ENCODE data around the gene FAM110D. TPM values are rescaled to one million over a fixed set of nuclear protein-coding genes. Genes with fewer than 3 reads are reported as not detected.

Gene FAM110D
- total RNA-seq, 1 experiment from 2014 or later: not detected

DNA sequence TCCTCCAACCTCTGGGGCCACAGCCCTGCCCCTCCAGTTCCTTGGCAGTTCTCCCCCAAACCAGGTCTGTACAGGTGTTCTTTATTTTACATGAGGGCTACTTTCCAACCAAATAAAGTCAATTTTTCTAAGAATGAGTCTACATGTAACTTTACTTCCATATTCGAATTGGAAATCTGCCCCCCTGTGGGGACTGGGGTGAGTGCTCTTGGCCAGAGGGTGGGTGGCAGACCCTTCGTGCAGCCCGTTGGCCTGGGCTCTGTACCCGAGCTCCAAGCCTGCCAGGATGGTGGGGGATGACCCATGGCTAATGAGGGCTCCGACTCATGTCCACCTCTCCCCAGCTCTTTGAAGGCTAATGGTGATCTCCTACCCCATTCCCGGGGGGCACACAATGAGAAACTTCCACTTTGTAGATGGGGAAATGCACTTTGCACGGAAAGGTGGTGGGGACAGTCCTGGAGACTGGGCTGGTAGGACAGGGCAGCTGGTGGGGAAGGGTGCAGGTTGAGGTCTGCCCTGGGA is 30.9 kb downstream of the FAM110D start:
- peaks cover 6% of the 10 kb centered on the region for H3K36me3 Mint-ChIP-seq (ENCODE audit: insufficient read depth, unreplicated experiment)
- no peaks in the 10 kb centered on the region for H3K4me1 Mint-ChIP-seq (ENCODE audit: low read depth, unreplicated experiment)
- BruUV-seq (replicated peaks): no TSS peak
- DNase-seq: no peak
- no peak overlapping the region for H3K27ac Mint-ChIP-seq (ENCODE audit: unreplicated experiment)
- peaks cover 14% of the 10 kb centered on the region for H3K27me3 Mint-ChIP-seq (ENCODE audit: unreplicated experiment)
- H3K4me3 Mint-ChIP-seq (ENCODE audit: low read depth, unreplicated experiment): no peak overlapping the region
- CTCF ChIA-PET: interaction anchor here (0.6 to 1.0 kb wide), 3 partner anchors 12 to 209 kb away, joined by 3 to 4 read pairs (median 4); partner anchors contain the start of genes CEP85 and CNKSR1
- TF ChIP-seq, protein P1, sequence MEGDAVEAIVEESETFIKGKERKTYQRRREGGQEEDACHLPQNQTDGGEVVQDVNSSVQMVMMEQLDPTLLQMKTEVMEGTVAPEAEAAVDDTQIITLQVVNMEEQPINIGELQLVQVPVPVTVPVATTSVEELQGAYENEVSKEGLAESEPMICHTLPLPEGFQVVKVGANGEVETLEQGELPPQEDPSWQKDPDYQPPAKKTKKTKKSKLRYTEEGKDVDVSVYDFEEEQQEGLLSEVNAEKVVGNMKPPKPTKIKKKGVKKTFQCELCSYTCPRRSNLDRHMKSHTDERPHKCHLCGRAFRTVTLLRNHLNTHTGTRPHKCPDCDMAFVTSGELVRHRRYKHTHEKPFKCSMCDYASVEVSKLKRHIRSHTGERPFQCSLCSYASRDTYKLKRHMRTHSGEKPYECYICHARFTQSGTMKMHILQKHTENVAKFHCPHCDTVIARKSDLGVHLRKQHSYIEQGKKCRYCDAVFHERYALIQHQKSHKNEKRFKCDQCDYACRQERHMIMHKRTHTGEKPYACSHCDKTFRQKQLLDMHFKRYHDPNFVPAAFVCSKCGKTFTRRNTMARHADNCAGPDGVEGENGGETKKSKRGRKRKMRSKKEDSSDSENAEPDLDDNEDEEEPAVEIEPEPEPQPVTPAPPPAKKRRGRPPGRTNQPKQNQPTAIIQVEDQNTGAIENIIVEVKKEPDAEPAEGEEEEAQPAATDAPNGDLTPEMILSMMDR (IDR thresholded peaks at IDR 0.05; ENCODE audit: unreplicated experiment): no peak
- H3K9me3 Mint-ChIP-seq (ENCODE audit: low read depth, unreplicated experiment): no peaks in the 10 kb centered on the region
- intact Hi-C loops (cut with micrococcal nuclease; ENCODE audit: unreplicated experiment): no loop called here

DNA sequence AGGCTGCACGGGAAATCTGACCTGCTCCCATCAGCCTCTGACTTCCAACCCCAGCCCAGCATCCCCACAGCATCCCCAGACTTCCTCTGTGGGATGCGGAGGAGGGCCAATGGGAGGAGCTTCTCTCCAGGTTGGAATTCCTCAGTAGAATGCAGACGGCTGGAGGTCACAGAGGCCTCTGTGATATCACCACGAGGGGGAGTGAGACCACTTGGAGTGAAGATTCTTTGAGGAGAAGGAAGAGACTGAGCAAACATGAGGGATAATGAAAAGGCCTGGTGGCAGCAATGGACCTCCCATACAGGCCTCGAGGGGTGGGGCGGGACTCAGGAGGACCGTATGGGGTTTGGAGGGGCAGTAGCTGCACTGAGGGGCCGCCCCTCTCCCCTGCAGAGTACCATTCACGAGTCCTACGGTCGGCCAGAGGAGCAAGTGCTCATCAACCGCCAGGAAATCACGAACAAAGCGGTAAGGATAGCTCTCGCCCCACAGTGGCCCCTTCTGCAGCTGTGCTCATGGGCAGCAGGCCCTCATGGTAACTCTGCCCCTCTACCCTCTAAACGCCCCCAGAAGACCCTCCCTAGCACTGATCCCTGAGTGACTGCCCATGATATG is 31.6 kb downstream of the FAM110D start, which contains the start of gene CATSPER4:
Gene CATSPER4, plus strand, starts transcription at position 230 of the 615 bp plus-strand sequence. Its CDS starts 26 bp downstream, at position 256.
- no TSS peak for BruUV-seq (replicated peaks)
- peaks cover 6% of the 10 kb centered on the region for H3K36me3 Mint-ChIP-seq (ENCODE audit: insufficient read depth, unreplicated experiment)
- DNase-seq: no peak
- no peaks in the 10 kb centered on the region for H3K4me1 Mint-ChIP-seq (ENCODE audit: low read depth, unreplicated experiment)
- TF ChIP-seq, protein P1 (IDR thresholded peaks at IDR 0.05; ENCODE audit: unreplicated experiment): no peak
- CTCF ChIA-PET: interaction anchor here (0.6 to 1.0 kb wide), 3 partner anchors 13 to 209 kb away, joined by 3 to 4 read pairs (median 4); partner anchors contain the start of genes CEP85 and CNKSR1
- intact Hi-C loops (cut with micrococcal nuclease; ENCODE audit: unreplicated experiment): no loop called here
- no peak within 1 kb of the TSS for H3K4me3 Mint-ChIP-seq (ENCODE audit: low read depth, unreplicated experiment)
- peaks cover 18% of the 10 kb centered on the region for H3K27me3 Mint-ChIP-seq (ENCODE audit: unreplicated experiment)
- H3K9me3 Mint-ChIP-seq (ENCODE audit: low read depth, unreplicated experiment): no peaks in the 10 kb centered on the region
- H3K27ac Mint-ChIP-seq (ENCODE audit: unreplicated experiment): no peak within 1 kb of the TSS

DNA sequence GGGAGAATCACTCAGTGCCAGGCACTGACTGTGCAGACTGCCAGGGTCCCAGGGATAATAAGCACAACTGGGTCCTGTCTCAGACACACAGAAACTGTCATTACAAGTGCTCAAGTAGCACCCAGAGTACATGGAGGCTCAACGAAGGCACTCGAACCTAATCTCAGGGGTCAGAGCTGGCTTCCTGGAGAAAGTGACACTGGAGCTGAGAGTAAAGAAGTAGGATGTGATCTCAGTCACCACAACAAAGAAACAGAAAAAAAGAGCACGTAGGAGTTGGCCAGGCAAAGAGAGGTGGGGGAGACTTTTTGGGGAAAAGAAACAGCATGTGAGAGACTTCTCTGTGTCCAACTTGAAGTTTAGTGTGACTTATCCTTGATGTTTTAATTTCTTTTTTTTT is 32.9 kb downstream of the FAM110D start:
- TF ChIP-seq, protein P1 (IDR thresholded peaks at IDR 0.05; ENCODE audit: unreplicated experiment): no peak
- CTCF ChIA-PET: interaction anchor here (0.6 to 0.7 kb wide), 2 partner anchors 361 to 430 kb away, joined by 3 to 8 read pairs; no protein-coding TSS in a partner anchor
- Mint-ChIP-seq H3K27ac (ENCODE audit: unreplicated experiment) (no peak overlapping the region), H3K27me3 (ENCODE audit: unreplicated experiment) (peaks cover 31% of the 10 kb centered on the region), H3K9me3 (ENCODE audit: low read depth, unreplicated experiment) (no peaks in the 10 kb centered on the region), H3K4me1 (ENCODE audit: low read depth, unreplicated experiment) (no peaks in the 10 kb centered on the region), H3K36me3 (ENCODE audit: insufficient read depth, unreplicated experiment) (no peaks in the 10 kb centered on the region), H3K4me3 (ENCODE audit: low read depth, unreplicated experiment) (no peak overlapping the region)
- DNase-seq: no peak
- intact Hi-C loops (cut with micrococcal nuclease; ENCODE audit: unreplicated experiment): no loop called here
- no TSS peak for BruUV-seq (replicated peaks)

DNA sequence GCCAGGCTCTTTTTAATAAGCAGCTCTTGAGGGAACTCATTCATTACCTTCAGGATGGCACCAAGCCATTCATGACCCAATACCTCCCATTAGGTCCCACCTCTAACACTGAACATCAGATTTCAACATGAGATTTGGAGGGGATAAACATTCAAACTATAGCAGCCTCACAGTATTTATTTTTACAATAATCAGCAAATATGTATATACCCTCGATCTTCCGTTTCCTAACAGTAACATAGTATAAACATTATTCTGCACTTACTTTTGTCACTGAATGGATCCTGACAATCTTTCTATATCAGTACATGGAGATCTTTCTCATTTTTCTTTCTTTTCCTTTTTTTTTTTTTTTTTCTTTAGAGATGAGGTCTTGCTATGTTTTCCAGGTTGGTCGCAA is 36.9 kb downstream of the FAM110D start:
- H3K4me1 Mint-ChIP-seq (ENCODE audit: low read depth, unreplicated experiment): no peaks in the 10 kb centered on the region
- DNase-seq: no peak
- no peak overlapping the region for H3K4me3 Mint-ChIP-seq (ENCODE audit: low read depth, unreplicated experiment)
- H3K36me3 Mint-ChIP-seq (ENCODE audit: insufficient read depth, unreplicated experiment): no peaks in the 10 kb centered on the region
- H3K27me3 Mint-ChIP-seq (ENCODE audit: unreplicated experiment): peaks cover 69% of the 10 kb centered on the region
- H3K9me3 Mint-ChIP-seq (ENCODE audit: low read depth, unreplicated experiment): no peaks in the 10 kb centered on the region
- no TSS peak for BruUV-seq (replicated peaks)
- no peak overlapping the region for H3K27ac Mint-ChIP-seq (ENCODE audit: unreplicated experiment)
- intact Hi-C loops (cut with micrococcal nuclease; ENCODE audit: unreplicated experiment): no loop called here
- TF ChIP-seq, protein P1 (IDR thresholded peaks at IDR 0.05; ENCODE audit: unreplicated experiment): no peak
- CTCF ChIA-PET: no interaction called here
